Activated T-cell treated with anti-CD3 and anti-CD28 coated beads for 1 hour (primary cell): Measurements from ENCODE around the gene SPNS2.

Experiments
- DNase-seq: peaks from one replicate; pipeline ENCODE4 v3.0.0-alpha.2; 2020; ENCODE audit warnings: low read depth

The SPNS2 gene

GRCh38 chr17:4498461-4499397, at the start of gene SPNS2:
Gene SPNS2 (plus strand): TSS chr17:4498881. CDS start chr17:4499048, 167 bp downstream.
- DNase-seq: peak; percentile 47

GRCh38 chr17:4449736-4450135, 48.9 kb upstream of the SPNS2 start:
- no peak for DNase-seq

GRCh38 chr17:4450710-4451316, 47.9 kb upstream of the SPNS2 start:
- no peak for DNase-seq

- DNase-seq: no peak
Observed at GRCh38 chr17:4453812-4454591, 44.7 kb upstream of the SPNS2 start.

- no peak for DNase-seq
Observed at GRCh38 chr17:4460661-4461060, 38.0 kb upstream of the SPNS2 start.

GRCh38 chr17:4463818-4464476, 34.7 kb upstream of the SPNS2 start:
- no peak for DNase-seq

GRCh38 chr17:4465786-4466185, 32.9 kb upstream of the SPNS2 start:
- DNase-seq: no peak

- DNase-seq: no peak
Observed at GRCh38 chr17:4467287-4467686, 31.4 kb upstream of the SPNS2 start.

- DNase-seq: no peak
Observed at GRCh38 chr17:4469552-4469951, 29.1 kb upstream of the SPNS2 start.

- no peak for DNase-seq
Observed at GRCh38 chr17:4472286-4472685, 26.4 kb upstream of the SPNS2 start.

GRCh38 chr17:4474093-4474492, 24.6 kb upstream of the SPNS2 start:
- DNase-seq: no peak

- DNase-seq: no peak
Observed at GRCh38 chr17:4475001-4475400, 23.7 kb upstream of the SPNS2 start.

GRCh38 chr17:4475463-4475862, 23.2 kb upstream of the SPNS2 start:
- no peak for DNase-seq

- no peak for DNase-seq
Observed at GRCh38 chr17:4476017-4476416, 22.7 kb upstream of the SPNS2 start.

- no peak for DNase-seq
Observed at GRCh38 chr17:4476511-4477070, 22.1 kb upstream of the SPNS2 start.

GRCh38 chr17:4477255-4477791, 21.4 kb upstream of the SPNS2 start:
- no peak for DNase-seq

GRCh38 chr17:4478318-4478830, 20.3 kb upstream of the SPNS2 start:
- no peak for DNase-seq

GRCh38 chr17:4479340-4479981, 19.2 kb upstream of the SPNS2 start:
- DNase-seq: no peak

- DNase-seq: no peak
Observed at GRCh38 chr17:4479982-4480751, 18.5 kb upstream of the SPNS2 start.
